ENCODE results near the gene SIPA1L3. TPM values are rescaled to one million over a fixed set of nuclear protein-coding genes. Genes with fewer than 3 reads are reported as not detected.

SIPA1L3 gene
- total RNA-seq, 2 experiments from 2014 or later = 15.5 to 17.7 TPM

DNA sequence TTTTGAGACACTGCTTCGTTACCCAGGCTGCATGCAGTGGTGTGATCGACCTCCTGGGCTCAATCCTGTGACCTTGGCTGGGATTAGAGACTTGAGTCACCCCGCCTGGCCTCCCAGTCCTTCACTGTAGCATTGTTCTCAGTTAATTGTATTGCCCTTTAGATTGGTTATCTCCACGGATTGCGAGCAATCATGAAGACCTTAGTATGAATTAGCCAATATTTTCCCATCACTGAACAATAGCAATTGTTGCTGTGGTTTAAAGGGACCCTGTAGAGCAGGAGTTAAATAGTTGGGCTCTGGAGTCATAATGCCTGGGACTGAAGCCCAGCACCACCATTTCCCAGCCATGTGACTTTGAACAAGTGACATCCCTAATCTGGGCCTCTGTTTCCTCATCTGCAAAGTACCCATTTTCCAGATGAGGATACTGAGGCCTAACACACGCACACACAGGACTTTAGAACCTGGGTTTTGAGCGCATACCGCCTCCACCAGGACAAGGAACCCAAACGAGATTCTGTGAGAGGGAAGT, 340.8 kb downstream of the SIPA1L3 start:
- ATAC-seq (ENCODE audit: poor library complexity) (no peak), DNase-seq (no peak)
- Mint-ChIP-seq H3K4me1 (ENCODE audit: low read depth) (peaks cover 4% of the 10 kb centered on the region), H3K36me3 (ENCODE audit: low read depth) (no peaks in the 10 kb centered on the region), H3K4me3 (no peak overlapping the region), H3K27ac (no peak overlapping the region), H3K27me3 (peaks cover 5% of the 10 kb centered on the region), H3K9me3 (no peaks in the 10 kb centered on the region)
- H3K27ac ChIP-seq (ENCODE audit: low read depth in 1 of 2, low read length in 2 of 2) = no peak overlapping the region
- TF ChIP-seq, protein P1, sequence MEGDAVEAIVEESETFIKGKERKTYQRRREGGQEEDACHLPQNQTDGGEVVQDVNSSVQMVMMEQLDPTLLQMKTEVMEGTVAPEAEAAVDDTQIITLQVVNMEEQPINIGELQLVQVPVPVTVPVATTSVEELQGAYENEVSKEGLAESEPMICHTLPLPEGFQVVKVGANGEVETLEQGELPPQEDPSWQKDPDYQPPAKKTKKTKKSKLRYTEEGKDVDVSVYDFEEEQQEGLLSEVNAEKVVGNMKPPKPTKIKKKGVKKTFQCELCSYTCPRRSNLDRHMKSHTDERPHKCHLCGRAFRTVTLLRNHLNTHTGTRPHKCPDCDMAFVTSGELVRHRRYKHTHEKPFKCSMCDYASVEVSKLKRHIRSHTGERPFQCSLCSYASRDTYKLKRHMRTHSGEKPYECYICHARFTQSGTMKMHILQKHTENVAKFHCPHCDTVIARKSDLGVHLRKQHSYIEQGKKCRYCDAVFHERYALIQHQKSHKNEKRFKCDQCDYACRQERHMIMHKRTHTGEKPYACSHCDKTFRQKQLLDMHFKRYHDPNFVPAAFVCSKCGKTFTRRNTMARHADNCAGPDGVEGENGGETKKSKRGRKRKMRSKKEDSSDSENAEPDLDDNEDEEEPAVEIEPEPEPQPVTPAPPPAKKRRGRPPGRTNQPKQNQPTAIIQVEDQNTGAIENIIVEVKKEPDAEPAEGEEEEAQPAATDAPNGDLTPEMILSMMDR (IDR thresholded peaks at IDR 0.05) = no peak
- H3K9me3 ChIP-seq (ENCODE audit: control insufficient read depth in 1 of 2, insufficient read depth in 1 of 2, low read length in 2 of 2) = no peaks in the 10 kb centered on the region
- H3K27me3 ChIP-seq (ENCODE audit: control insufficient read depth in 1 of 2, insufficient read depth in 2 of 2, low read length in 2 of 2) = no peaks in the 10 kb centered on the region
- H3K4me1 ChIP-seq (ENCODE audit: insufficient read depth, low read length) = peaks cover 7% of the 10 kb centered on the region
- POLR2A ChIA-PET = no interaction called here
- CTCF ChIA-PET = no interaction called here
- intact Hi-C loops (cut with DNase I, micrococcal nuclease) = no loop called here
- no peaks in the 10 kb centered on the region for H3K36me3 ChIP-seq (ENCODE audit: insufficient read depth, low read length)
- no peak overlapping the region for H3K4me3 ChIP-seq (ENCODE audit: low read length)

DNA sequence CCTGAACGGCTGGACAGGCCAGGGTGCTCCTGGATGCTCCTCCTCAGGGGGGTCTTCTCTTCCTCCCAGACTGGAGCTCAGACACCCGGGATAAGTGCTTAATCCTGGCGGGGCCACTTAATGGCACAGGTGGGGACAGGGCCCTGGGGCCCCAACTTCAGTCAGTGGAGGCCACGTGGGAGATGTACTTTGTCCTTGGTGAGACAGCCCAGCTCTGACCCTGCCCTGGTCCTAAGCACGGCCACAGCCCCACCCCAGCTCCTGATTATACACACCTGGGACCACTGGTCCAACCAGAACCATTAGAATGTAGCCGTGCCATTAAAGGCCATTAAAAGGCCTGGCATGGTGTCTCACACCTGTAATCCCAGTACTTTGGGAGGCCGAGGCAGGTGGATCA, 341.4 kb downstream of the SIPA1L3 start:
- DNase-seq (no peak), ATAC-seq (ENCODE audit: poor library complexity) (no peak)
- Mint-ChIP-seq H3K27me3 (peaks cover 5% of the 10 kb centered on the region), H3K27ac (no peak overlapping the region), H3K9me3 (no peaks in the 10 kb centered on the region), H3K36me3 (ENCODE audit: low read depth) (no peaks in the 10 kb centered on the region), H3K4me3 (no peak overlapping the region), H3K4me1 (ENCODE audit: low read depth) (peaks cover 4% of the 10 kb centered on the region)
- no peaks in the 10 kb centered on the region for H3K27me3 ChIP-seq (ENCODE audit: control insufficient read depth in 1 of 2, insufficient read depth in 2 of 2, low read length in 2 of 2)
- CTCF ChIA-PET = no interaction called here
- intact Hi-C loops (cut with DNase I, micrococcal nuclease) = no loop called here
- no peaks in the 10 kb centered on the region for H3K9me3 ChIP-seq (ENCODE audit: control insufficient read depth in 1 of 2, insufficient read depth in 1 of 2, low read length in 2 of 2)
- H3K36me3 ChIP-seq (ENCODE audit: insufficient read depth, low read length) = no peaks in the 10 kb centered on the region
- peaks cover 7% of the 10 kb centered on the region for H3K4me1 ChIP-seq (ENCODE audit: insufficient read depth, low read length)
- POLR2A ChIA-PET = no interaction called here
- H3K4me3 ChIP-seq (ENCODE audit: low read length) = no peak overlapping the region
- H3K27ac ChIP-seq (ENCODE audit: low read depth in 1 of 2, low read length in 2 of 2) = no peak overlapping the region
- TF ChIP-seq, protein P1 (IDR thresholded peaks at IDR 0.05) = no peak

DNA sequence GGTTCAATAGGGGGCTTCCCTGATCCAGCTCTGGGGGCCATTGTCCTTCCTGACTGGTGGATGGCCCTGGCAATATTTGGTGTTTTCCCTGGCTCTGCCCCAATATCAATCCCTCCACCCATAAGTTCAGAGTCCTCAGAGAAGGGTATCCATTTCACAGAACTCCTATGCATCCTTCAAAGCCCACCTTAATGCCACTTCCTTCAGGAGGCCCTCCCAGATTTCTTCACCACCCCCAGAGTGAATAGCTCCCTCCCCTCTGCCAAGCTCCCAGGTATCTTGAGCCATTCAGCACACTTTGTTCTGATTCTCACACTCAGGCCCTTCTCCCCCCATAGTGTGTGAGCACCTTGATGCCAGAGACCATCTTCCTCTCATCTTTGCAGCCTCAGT, 343.4 kb downstream of the SIPA1L3 start:
- ATAC-seq (ENCODE audit: poor library complexity) (no peak), DNase-seq (no peak)
- H3K4me1 Mint-ChIP-seq (ENCODE audit: low read depth) = no peaks in the 10 kb centered on the region
- H3K27ac Mint-ChIP-seq = no peak overlapping the region
- no peak overlapping the region for H3K4me3 Mint-ChIP-seq
- H3K27ac ChIP-seq (ENCODE audit: low read depth in 1 of 2, low read length in 2 of 2) = no peak overlapping the region
- CTCF ChIA-PET = interaction anchor here (1.3 kb wide), 1 partner anchor 348 kb away, joined by 3 read pairs; no protein-coding TSS in a partner anchor
- H3K9me3 ChIP-seq (ENCODE audit: control insufficient read depth in 1 of 2, insufficient read depth in 1 of 2, low read length in 2 of 2) = no peaks in the 10 kb centered on the region
- H3K27me3 Mint-ChIP-seq = peaks cover 10% of the 10 kb centered on the region
- H3K9me3 Mint-ChIP-seq = no peaks in the 10 kb centered on the region
- no peaks in the 10 kb centered on the region for H3K36me3 Mint-ChIP-seq (ENCODE audit: low read depth)
- H3K27me3 ChIP-seq (ENCODE audit: control insufficient read depth in 1 of 2, insufficient read depth in 2 of 2, low read length in 2 of 2) = peaks cover 0 to 1% of the 10 kb centered on the region in 2 experiments
- no peak overlapping the region for H3K4me3 ChIP-seq (ENCODE audit: low read length)
- H3K36me3 ChIP-seq (ENCODE audit: insufficient read depth, low read length) = no peaks in the 10 kb centered on the region
- TF ChIP-seq, protein P1 (IDR thresholded peaks at IDR 0.05) = no peak
- H3K4me1 ChIP-seq (ENCODE audit: insufficient read depth, low read length) = no peaks in the 10 kb centered on the region
- intact Hi-C loops (cut with DNase I, micrococcal nuclease) = no loop called here
- POLR2A ChIA-PET = no interaction called here
